Neural cell (in vitro differentiated cells): ENCODE data around the gene CFL1. TPM values are rescaled to one million over a fixed set of nuclear protein-coding genes. Genes with fewer than 3 reads are reported as not detected.

ENCODE experiments used
- H2AFZ ChIP-seq: fragments of 200-600, 300-800 bp; sonication (generic), shearing (Covaris generic); 2 replicates; pipeline ENCODE4 v1.6.0; 2014; ENCODE audit warnings: low read depth, mild to moderate bottlenecking, antibody characterized with exemption, low read length, moderate library complexity
- H3F3A ChIP-seq: fragments of 200-600 bp; shearing (Covaris generic); 2 replicates; pipeline ENCODE4 v1.6.1; 2016; ENCODE audit warnings: mild to moderate bottlenecking, moderate library complexity, mixed read lengths, antibody characterized with exemption, low read length; ENCODE audit not compliant: insufficient read depth, poor library complexity, severe bottlenecking
- H3K27ac ChIP-seq: fragments of 200-600, 300-800 bp; sonication (generic), shearing (Covaris generic); 2 replicates; pipeline ENCODE4 v1.5.1; 2014; ENCODE audit warnings: mild to moderate bottlenecking, low read length, moderate library complexity
- H3K27me3 ChIP-seq: fragments of 300-800, 200-600 bp; sonication (generic), shearing (Covaris generic); 2 replicates; pipeline ENCODE4 v1.6.0; 2014; ENCODE audit warnings: mild to moderate bottlenecking, low read depth, low read length, moderate library complexity; ENCODE audit not compliant: insufficient read depth
- H3K36me3 ChIP-seq: fragments of 300-800, 200-600 bp; sonication (generic), shearing (Covaris generic); 2 replicates; pipeline ENCODE4 v1.5.1; 2014; ENCODE audit warnings: mild to moderate bottlenecking, antibody characterized with exemption, low read length, moderate library complexity; ENCODE audit not compliant: insufficient read depth
- H3K4me2 ChIP-seq: fragments of 300-800, 200-600 bp; sonication (generic), shearing (Covaris generic); 2 replicates; pipeline ENCODE4 v1.6.0; 2014; ENCODE audit warnings: mild to moderate bottlenecking, low read length
- H3K4me3 ChIP-seq: fragments of 300-800, 200-600 bp; sonication (generic), shearing (Covaris generic); 2 replicates; pipeline ENCODE4 v1.5.1; 2014; ENCODE audit warnings: mild to moderate bottlenecking, low read length, moderate library complexity
- H3K79me2 ChIP-seq: fragments of 200-600 bp; shearing (Covaris generic); replicated peaks from 2 replicates; pipeline ENCODE4 v1.6.0; 2014; ENCODE audit warnings: mild to moderate bottlenecking, low read length, moderate library complexity; ENCODE audit not compliant: insufficient read depth
- H3K9ac ChIP-seq: fragments of 300-800, 200-600 bp; sonication (generic), shearing (Covaris generic); 2 replicates; pipeline ENCODE4 v1.6.1; 2016; ENCODE audit warnings: mild to moderate bottlenecking, low read length, mixed read lengths
- H3K9me2 ChIP-seq: fragments of 200-600 bp; shearing (Covaris generic); 2 replicates; pipeline ENCODE4 v1.6.1; 2016; ENCODE audit warnings: mild to moderate bottlenecking, low read length, mixed read lengths; ENCODE audit not compliant: insufficient read depth
- H3K9me3 ChIP-seq: fragments of 200-600, 300-800 bp; sonication (generic), shearing (Covaris generic); 2 replicates; pipeline ENCODE4 v1.6.1; 2016; ENCODE audit warnings: mild to moderate bottlenecking, mixed run types, low read length, moderate library complexity, mixed read lengths
- H4K20me1 ChIP-seq: fragments of 200-600 bp; shearing (Covaris generic); 2 replicates; pipeline ENCODE4 v1.6.1; 2016; ENCODE audit warnings: mild to moderate bottlenecking, mixed run types; ENCODE audit not compliant: insufficient read depth
- CTCF ChIP-seq: fragments of 450-650 bp; IDR thresholded peaks from 2 replicates; pipeline ENCODE4 v1.5.1; 2014; ENCODE audit warnings: antibody characterized with exemption, mild to moderate bottlenecking, moderate library complexity; ENCODE audit not compliant: poor library complexity, severe bottlenecking
- EP300 ChIP-seq: fragments of 450-650 bp; conservative IDR thresholded peaks from 2 replicates; pipeline ENCODE4 v1.6.1; 2014; ENCODE audit warnings: antibody characterized with exemption, mild to moderate bottlenecking, moderate library complexity; ENCODE audit not compliant: poor library complexity, severe bottlenecking
- EZH2 ChIP-seq: fragments of 200-600, 300-800 bp; shearing (Covaris generic), sonication (generic); IDR thresholded peaks from 2 replicates; pipeline ENCODE4 v1.6.1; 2014; ENCODE audit warnings: antibody characterized with exemption, low read length, borderline replicate concordance, mild to moderate bottlenecking; ENCODE audit not compliant: insufficient read depth, poor library complexity, severe bottlenecking
- MXI1 ChIP-seq: fragments of 450-650 bp; conservative IDR thresholded peaks from 2 replicates; pipeline ENCODE4 v1.6.1; 2014; ENCODE audit warnings: antibody characterized with exemption, mild to moderate bottlenecking; ENCODE audit not compliant: poor library complexity, severe bottlenecking
- POLR2AphosphoS5 ChIP-seq: IDR thresholded peaks from 2 replicates; pipeline ENCODE4 v1.6.1; 2012
- RAD21 ChIP-seq: fragments of 450-650 bp; conservative IDR thresholded peaks from 2 replicates; pipeline ENCODE4 v1.6.1; 2014; ENCODE audit warnings: antibody characterized with exemption, mild to moderate bottlenecking, moderate library complexity
- REST ChIP-seq: IDR thresholded peaks from 2 replicates; pipeline ENCODE4 v1.6.1; 2012; ENCODE audit warnings: borderline replicate concordance
- SMC3 ChIP-seq: fragments of 450-650 bp; conservative IDR thresholded peaks from 2 replicates; pipeline ENCODE4 v1.6.1; 2014; ENCODE audit warnings: antibody characterized with exemption, mild to moderate bottlenecking, moderate library complexity; ENCODE audit not compliant: poor library complexity
- TAF1 ChIP-seq: IDR thresholded peaks from 2 replicates; pipeline ENCODE4 v1.6.1; 2012; ENCODE audit warnings: low read depth
- polyA plus RNA-seq: library from polyadenylated mRNA; depleted of rRNA; stranded (reverse); fragments of >200 nt; gene quantifications from 2 replicates; pipeline ENCODE4 v1.2.3, GENCODE V29; 2014

The CFL1 gene
- polyA plus RNA-seq, 1 donor from 2014 or later = 1,633 TPM

GRCh38 chr11:65810046-65810868 lies 47.7 kb downstream of the CFL1 start:
- no peaks in the 10 kb centered on the region for H3F3A ChIP-seq
- no peaks in the 10 kb centered on the region for H3K27me3 ChIP-seq
- no peak for TF ChIP-seq MXI1
- TF ChIP-seq CTCF = peak; percentile 9
- peak; percentile 13 for TF ChIP-seq RAD21
- TF ChIP-seq SMC3 = no peak
- no peak for TF ChIP-seq EZH2
- no peak for TF ChIP-seq POLR2AphosphoS5
- no peak for TF ChIP-seq TAF1
- TF ChIP-seq EP300 = no peak
- H3K27ac ChIP-seq = no peak overlapping the region
- H3K4me3 ChIP-seq = no peak overlapping the region
- H3K9me3 ChIP-seq = no peaks in the 10 kb centered on the region
- H2AFZ ChIP-seq = no peak overlapping the region
- no peaks in the 10 kb centered on the region for H4K20me1 ChIP-seq
- H3K9ac ChIP-seq = no peak overlapping the region
- no peaks in the 10 kb centered on the region for H3K9me2 ChIP-seq
- H3K4me2 ChIP-seq = no peak overlapping the region
- H3K36me3 ChIP-seq = no peaks in the 10 kb centered on the region
- H3K79me2 ChIP-seq = no peaks in the 10 kb centered on the region

GRCh38 chr11:65809496-65809895 lies 48.5 kb downstream of the CFL1 start:
- Histone ChIP-seq H3K4me2 (no peak overlapping the region), H3K27me3 (no peaks in the 10 kb centered on the region), H2AFZ (no peak overlapping the region), H4K20me1 (no peaks in the 10 kb centered on the region), H3K9ac (no peak overlapping the region), H3K4me3 (no peak overlapping the region), H3K27ac (no peak overlapping the region), H3K9me3 (no peaks in the 10 kb centered on the region), H3K36me3 (no peaks in the 10 kb centered on the region), H3F3A (no peaks in the 10 kb centered on the region), H3K9me2 (no peaks in the 10 kb centered on the region), H3K79me2 (no peaks in the 10 kb centered on the region)
- TF ChIP-seq REST (no peak), POLR2AphosphoS5 (no peak), RAD21 (no peak), CTCF (no peak), EZH2 (no peak), TAF1 (no peak), SMC3 (no peak), MXI1 (no peak), EP300 (no peak)
